Measurements from ENCODE around the gene MYH14. TPM values are rescaled to one million over a fixed set of nuclear protein-coding genes. Genes with fewer than 3 reads are reported as not detected.

The MYH14 gene
- total and polyA plus RNA-seq, 10 of the 15 experiments (the other 5 are each of a cell fraction or from before 2014, with no cell fraction given), result 0.06 to 0.69 (median 0.15) TPM; not detected in 4

DNA sequence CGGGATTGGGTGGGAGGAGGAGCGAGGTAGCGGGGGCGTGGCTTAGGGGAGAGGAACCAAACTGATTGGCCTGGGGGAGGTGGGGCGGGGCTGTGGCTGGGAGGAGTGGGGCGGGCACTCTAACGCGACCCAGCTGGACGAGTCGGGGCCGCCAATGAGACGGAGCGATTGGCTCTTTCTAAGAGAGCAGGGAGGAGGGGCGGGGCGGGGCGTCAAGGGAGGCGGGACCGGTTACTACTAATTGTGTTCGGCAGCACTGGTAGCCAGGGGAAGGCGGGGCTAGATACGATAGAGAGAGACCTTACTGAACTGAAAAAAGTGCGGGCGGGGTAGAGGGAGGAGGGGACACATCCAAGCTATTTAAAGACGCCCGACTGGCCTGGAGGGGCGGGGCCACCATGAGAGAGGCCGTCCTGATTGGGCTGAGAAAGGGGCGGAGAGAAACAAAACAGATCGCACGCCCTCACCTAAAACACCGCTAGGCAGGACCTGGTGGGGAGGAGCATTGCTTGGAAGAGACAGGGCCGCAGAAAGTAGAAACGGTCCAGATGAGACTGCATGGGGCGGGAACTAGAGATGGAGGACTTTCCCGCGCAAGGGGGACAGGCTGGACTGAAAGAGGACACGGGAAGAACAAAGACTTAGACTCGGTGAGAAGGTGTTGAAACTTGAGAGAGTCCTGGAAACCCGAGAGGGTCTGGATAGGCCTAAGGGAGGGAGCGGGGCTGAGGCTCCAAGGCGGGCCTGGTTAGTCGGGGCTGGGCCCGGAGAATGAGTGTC lies 125.9 kb downstream of the MYH14 start, which contains the start of gene KCNC3 (continued):
- TF ChIP-seq, protein P1, sequence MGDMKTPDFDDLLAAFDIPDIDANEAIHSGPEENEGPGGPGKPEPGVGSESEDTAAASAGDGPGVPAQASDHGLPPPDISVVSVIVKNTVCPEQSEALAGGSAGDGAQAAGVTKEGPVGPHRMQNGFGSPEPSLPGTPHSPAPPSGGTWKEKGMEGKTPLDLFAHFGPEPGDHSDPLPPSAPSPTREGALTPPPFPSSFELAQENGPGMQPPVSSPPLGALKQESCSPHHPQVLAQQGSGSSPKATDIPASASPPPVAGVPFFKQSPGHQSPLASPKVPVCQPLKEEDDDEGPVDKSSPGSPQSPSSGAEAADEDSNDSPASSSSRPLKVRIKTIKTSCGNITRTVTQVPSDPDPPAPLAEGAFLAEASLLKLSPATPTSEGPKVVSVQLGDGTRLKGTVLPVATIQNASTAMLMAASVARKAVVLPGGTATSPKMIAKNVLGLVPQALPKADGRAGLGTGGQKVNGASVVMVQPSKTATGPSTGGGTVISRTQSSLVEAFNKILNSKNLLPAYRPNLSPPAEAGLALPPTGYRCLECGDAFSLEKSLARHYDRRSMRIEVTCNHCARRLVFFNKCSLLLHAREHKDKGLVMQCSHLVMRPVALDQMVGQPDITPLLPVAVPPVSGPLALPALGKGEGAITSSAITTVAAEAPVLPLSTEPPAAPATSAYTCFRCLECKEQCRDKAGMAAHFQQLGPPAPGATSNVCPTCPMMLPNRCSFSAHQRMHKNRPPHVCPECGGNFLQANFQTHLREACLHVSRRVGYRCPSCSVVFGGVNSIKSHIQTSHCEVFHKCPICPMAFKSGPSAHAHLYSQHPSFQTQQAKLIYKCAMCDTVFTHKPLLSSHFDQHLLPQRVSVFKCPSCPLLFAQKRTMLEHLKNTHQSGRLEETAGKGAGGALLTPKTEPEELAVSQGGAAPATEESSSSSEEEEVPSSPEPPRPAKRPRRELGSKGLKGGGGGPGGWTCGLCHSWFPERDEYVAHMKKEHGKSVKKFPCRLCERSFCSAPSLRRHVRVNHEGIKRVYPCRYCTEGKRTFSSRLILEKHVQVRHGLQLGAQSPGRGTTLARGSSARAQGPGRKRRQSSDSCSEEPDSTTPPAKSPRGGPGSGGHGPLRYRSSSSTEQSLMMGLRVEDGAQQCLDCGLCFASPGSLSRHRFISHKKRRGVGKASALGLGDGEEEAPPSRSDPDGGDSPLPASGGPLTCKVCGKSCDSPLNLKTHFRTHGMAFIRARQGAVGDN (IDR thresholded peaks at IDR 0.05), result peak; percentile 29; the same call in 1 of the 2 replicates
- TF ChIP-seq POLR2AphosphoS5 (IDR thresholded peaks at IDR 0.05; ENCODE audit: low read length) (peak; percentile 60), RB1 (IDR thresholded peaks at IDR 0.05; ENCODE audit: borderline replicate concordance) (peak; percentile 93; the same call in 1 of the 2 replicates)
- TF ChIP-seq, protein P2, sequence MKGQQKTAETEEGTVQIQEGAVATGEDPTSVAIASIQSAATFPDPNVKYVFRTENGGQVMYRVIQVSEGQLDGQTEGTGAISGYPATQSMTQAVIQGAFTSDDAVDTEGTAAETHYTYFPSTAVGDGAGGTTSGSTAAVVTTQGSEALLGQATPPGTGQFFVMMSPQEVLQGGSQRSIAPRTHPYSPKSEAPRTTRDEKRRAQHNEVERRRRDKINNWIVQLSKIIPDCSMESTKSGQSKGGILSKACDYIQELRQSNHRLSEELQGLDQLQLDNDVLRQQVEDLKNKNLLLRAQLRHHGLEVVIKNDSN (IDR thresholded peaks at IDR 0.05; ENCODE audit: borderline replicate concordance, extremely low read length, insufficient read depth, low read depth, low read length), result no peak

Data from GM12878 (cell line).